IMR-90 (cell line): ENCODE data around the gene ENTPD3. TPM values are rescaled to one million over a fixed set of nuclear protein-coding genes. Genes with fewer than 3 reads are reported as not detected.

Experiments
- ATAC-seq: fragments of 200-7000 bp; cut with Tn5 transposase; 2 replicates; pipeline ENCODE4 v1.9.1; 2020; ENCODE audit warnings: low read depth, mild to moderate bottlenecking, moderate library complexity
- BruUV-seq: library from RNA; stranded (reverse); fragments of 400-500 nt; replicated peaks from 2 replicates; lab custom pipeline; 2021; lab: Mats Ljungman, UMichigan
- CTCF ChIA-PET: fragments of 300-600 bp; formaldehyde crosslinking; extraction: SDS; loops from one replicate; lab custom pipeline; 2021; ENCODE audit warnings: antibody characterized with exemption; lab: Yijun Ruan, JAX
- POLR2A ChIA-PET: fragments of 300-600 bp; sonication (Branson Sonifier 250); formaldehyde crosslinking; loops from one replicate; lab custom pipeline; 2022; ENCODE audit warnings: antibody characterized with exemption; ENCODE audit not compliant: unreplicated experiment; lab: Charles Lee
- DNase-seq: peaks from one replicate; pipeline ENCODE4 v3.0.0; 2013
- H2AFZ ChIP-seq: replicated peaks from 2 replicates; pipeline ENCODE3; 2013; ENCODE audit warnings: low read length, mild to moderate bottlenecking; ENCODE audit not compliant: poor library complexity
- H2AK5ac ChIP-seq: 2 replicates; pipeline ENCODE4 v1.6.1; 2013; ENCODE audit warnings: low read depth, low read length, inconsistent platforms
- H2AK9ac ChIP-seq: replicated peaks from 2 replicates; pipeline ENCODE3; 2013; ENCODE audit warnings: mild to moderate bottlenecking, low read depth, low read length, moderate library complexity; ENCODE audit not compliant: poor library complexity
- H2BK120ac ChIP-seq: 2 replicates; pipeline ENCODE4 v1.6.1; 2013; ENCODE audit warnings: low read depth, low read length, inconsistent platforms
- H2BK15ac ChIP-seq: 3 replicates; pipeline ENCODE4 v1.6.1; 2013; ENCODE audit warnings: low read depth, low read length, inconsistent platforms
- H2BK20ac ChIP-seq: 2 replicates; pipeline ENCODE4 v1.6.1; 2013; ENCODE audit warnings: low read depth, mild to moderate bottlenecking, inconsistent platforms, low read length, moderate library complexity
- H2BK5ac ChIP-seq: 2 replicates; pipeline ENCODE4 v1.6.1; 2013; ENCODE audit warnings: mild to moderate bottlenecking, low read depth, low read length, inconsistent platforms; ENCODE audit not compliant: poor library complexity, severe bottlenecking
- H3K14ac ChIP-seq: replicated peaks from 2 replicates; pipeline ENCODE4 v1.6.1; 2013; ENCODE audit warnings: low read depth, low read length, inconsistent platforms
- H3K18ac ChIP-seq: 2 replicates; pipeline ENCODE4 v1.6.1; 2013; ENCODE audit warnings: low read depth, low read length, control low read depth
- H3K23ac ChIP-seq: 2 replicates; pipeline ENCODE4 v1.6.1; 2013; ENCODE audit warnings: low read depth, low read length, inconsistent platforms
- H3K27ac ChIP-seq: 2 replicates; pipeline ENCODE4 v1.5.1; 2013; ENCODE audit warnings: mild to moderate bottlenecking, control low read depth, low read length; ENCODE audit not compliant: insufficient read depth
- H3K27me3 ChIP-seq: 2 replicates; pipeline ENCODE4 v1.6.1; 2013; ENCODE audit warnings: low read length; ENCODE audit not compliant: control insufficient read depth, insufficient read depth
- H3K36me3 ChIP-seq: 2 replicates; pipeline ENCODE4 v1.6.1; 2013; ENCODE audit warnings: low read length, mixed read lengths; ENCODE audit not compliant: control insufficient read depth, insufficient read depth
- H3K4ac ChIP-seq: 2 replicates; pipeline ENCODE4 v1.6.1; 2013; ENCODE audit warnings: low read depth, low read length, inconsistent platforms
- H3K4me1 ChIP-seq: 2 replicates; pipeline ENCODE4 v1.6.1; 2013; ENCODE audit warnings: low read length, mixed read lengths; ENCODE audit not compliant: control insufficient read depth, insufficient read depth
- H3K4me2 ChIP-seq: 2 replicates; pipeline ENCODE4 v1.6.1; 2013; ENCODE audit warnings: low read depth, mild to moderate bottlenecking, control low read depth, low read length, moderate library complexity
- H3K4me3 ChIP-seq: 2 replicates; pipeline ENCODE4 v1.5.1; 2013; ENCODE audit warnings: low read depth, mild to moderate bottlenecking, control low read depth, low read length, moderate library complexity; ENCODE audit not compliant: insufficient read depth
- H3K56ac ChIP-seq: 2 replicates; pipeline ENCODE4 v1.6.1; 2013; ENCODE audit warnings: low read length, inconsistent platforms; ENCODE audit not compliant: insufficient read depth; ENCODE audit errors: extremely low read depth
- H3K79me1 ChIP-seq, 2 experiments: 2 replicates each; pipeline ENCODE4 v1.6.1; 2013; ENCODE audit warnings: low read length in 2 of 2, inconsistent platforms in 1 of 2, low read depth in 1 of 2
- H3K9ac ChIP-seq: 2 replicates; pipeline ENCODE4 v1.6.1; 2013; ENCODE audit warnings: low read depth, low read length, control low read depth
- H3K9me1 ChIP-seq: 2 replicates; pipeline ENCODE4 v1.6.1; 2013; ENCODE audit warnings: low read length, inconsistent platforms; ENCODE audit not compliant: insufficient read depth
- H3K9me3 ChIP-seq: 2 replicates; pipeline ENCODE4 v1.6.1; 2013; ENCODE audit warnings: low read length; ENCODE audit not compliant: control insufficient read depth, insufficient read depth
- H4K20me1 ChIP-seq: 2 replicates; pipeline ENCODE4 v1.6.1; 2013; ENCODE audit warnings: low read length, inconsistent platforms; ENCODE audit not compliant: insufficient read depth
- H4K5ac ChIP-seq: 2 replicates; pipeline ENCODE4 v1.6.1; 2013; ENCODE audit warnings: mild to moderate bottlenecking, low read depth, low read length, control low read depth
- H4K8ac ChIP-seq, 2 experiments: 2 replicates each; pipeline ENCODE4 v1.6.1; 2013; ENCODE audit warnings: low read depth in 2 of 2, low read length in 2 of 2, control low read depth in 1 of 2, inconsistent platforms in 1 of 2
- H4K91ac ChIP-seq: 2 replicates; pipeline ENCODE4 v1.6.1; 2013; ENCODE audit warnings: low read depth, low read length, inconsistent platforms; ENCODE audit not compliant: insufficient read depth
- CEBPB ChIP-seq: IDR thresholded peaks from 2 replicates; pipeline ENCODE4 v1.6.1; 2012; ENCODE audit warnings: low read depth, low read length, improper control_type of control experiment
- POLR2A ChIP-seq: IDR thresholded peaks from 2 replicates; pipeline ENCODE4 v1.6.1; 2012; ENCODE audit warnings: mild to moderate bottlenecking, low read depth, low read length
- RCOR1 ChIP-seq: IDR thresholded peaks from 2 replicates; pipeline ENCODE4 v1.6.1; 2012; ENCODE audit warnings: mild to moderate bottlenecking, low read length, improper control_type of control experiment; ENCODE audit not compliant: insufficient replicate concordance
- WGBS, 2 experiments: methylation state at CpG; one replicate each; pipeline versions ENCODE4 v1.1.5 to v1.1.7; 2013; ENCODE audit warnings: missing lambda C conversion rate in 2 of 2; ENCODE audit not compliant: insufficient read length in 1 of 2; ENCODE audit errors: extremely low coverage in 2 of 2; 5-methylcytosine and 5-hydroxymethylcytosine counted together
- dilution Hi-C: fragments of 300-500 bp; cut with HindIII; formaldehyde crosslinking; loops from one replicate; pipeline ENCODE4 v1.14.3; 2018; ENCODE audit warnings: low sequenced_read_pairs; ENCODE audit not compliant: unreplicated experiment
- in situ Hi-C: fragments of 300-500 bp; cut with MboI; formaldehyde crosslinking; loops from 3 replicates; pipeline ENCODE4 v1.14.3; 2019; ENCODE audit warnings: low sequenced_read_pairs, inconsistent platforms, mixed read lengths
- intact Hi-C: fragments of 100-400 bp; cut with micrococcal nuclease; formaldehyde crosslinking; loops from 2 replicates; pipeline ENCODE4 v1.10.0; 2022
- polyA plus RNA-seq, 3 experiments: library from polyadenylated mRNA; depleted of rRNA; stranded (reverse); fragments of >200 nt; gene quantifications; 2 replicates each; pipeline ENCODE4 v1.2.3, GENCODE V29; 2012; ENCODE audit warnings: low replicate concordance in 1 of 3
- total RNA-seq: library from RNA; depleted of rRNA; stranded (reverse); fragments of >200 nt; gene quantifications from 2 replicates; pipeline ENCODE4 v1.2.3, GENCODE V29; 2012
- TF ChIP-seq, protein P1 (sequence below): conservative IDR thresholded peaks from 2 replicates; pipeline ENCODE4 v1.5.1; 2012; ENCODE audit warnings: mild to moderate bottlenecking, low read depth, low read length, improper control_type of control experiment

ENTPD3 gene
- total and polyA plus RNA-seq, 2 of the 4 experiments (the other 2 are of a cell fraction), result not detected

DNA sequence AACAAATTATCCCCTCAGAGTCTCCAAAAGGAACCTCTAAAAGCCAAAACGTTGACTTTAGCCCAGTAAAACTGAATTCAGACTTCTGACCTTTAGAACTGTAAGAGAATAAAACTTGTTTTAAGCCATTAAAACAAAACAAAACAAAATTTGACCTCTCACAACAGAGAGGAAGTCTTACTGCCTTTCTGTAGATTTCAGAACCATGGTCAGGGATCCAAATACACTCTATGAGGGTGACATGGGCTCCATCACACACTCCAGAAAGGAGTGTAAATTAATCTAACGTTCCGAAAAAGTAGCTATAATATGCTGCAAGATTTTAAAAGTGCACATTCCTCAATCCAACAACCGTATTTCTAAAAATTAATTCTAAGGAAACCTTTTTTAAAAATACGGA, 50.9 kb downstream of the ENTPD3 start:
- Histone ChIP-seq H3K27me3 (no peaks in the 10 kb centered on the region), H3K4me3 (no peak overlapping the region), H2AK5ac (no peak overlapping the region), H4K91ac (no peak overlapping the region), H2AFZ (no peak overlapping the region), H4K8ac (no peak overlapping the region), H3K36me3 (no peaks in the 10 kb centered on the region), H3K4me2 (no peak overlapping the region), H2BK120ac (no peak overlapping the region), H2BK15ac (no peak overlapping the region), H3K9me3 (no peaks in the 10 kb centered on the region), H3K4ac (no peak overlapping the region), H3K14ac (no peak overlapping the region), H4K5ac (no peak overlapping the region), H3K27ac (no peak overlapping the region), H2AK9ac (no peak overlapping the region), H4K20me1 (no peaks in the 10 kb centered on the region), H3K56ac (no peak overlapping the region), H3K9me1 (no peaks in the 10 kb centered on the region), H2BK20ac (no peak overlapping the region), H3K23ac (no peak overlapping the region), H3K79me1 (no peaks in the 10 kb centered on the region), H3K4me1 (no peaks in the 10 kb centered on the region), H2BK5ac (no peak overlapping the region), H3K9ac (no peak overlapping the region), H3K18ac (no peak overlapping the region)
- dilution Hi-C loops (no loop called here), in situ Hi-C loops (no loop called here), intact Hi-C loops (loop anchor here (5.0 kb wide), 1 partner anchor 111 kb away; no protein-coding TSS in a partner anchor)
- WGBS, 2 experiments, result no CpG with 5 or more reads among the region's 5 CpGs
- BruUV-seq, result no TSS peak
- DNase-seq (no peak), ATAC-seq (no peak)
- TF ChIP-seq POLR2A, result no peak
- TF ChIP-seq RCOR1, result no peak
- TF ChIP-seq CEBPB, result no peak
- TF ChIP-seq, protein P1, sequence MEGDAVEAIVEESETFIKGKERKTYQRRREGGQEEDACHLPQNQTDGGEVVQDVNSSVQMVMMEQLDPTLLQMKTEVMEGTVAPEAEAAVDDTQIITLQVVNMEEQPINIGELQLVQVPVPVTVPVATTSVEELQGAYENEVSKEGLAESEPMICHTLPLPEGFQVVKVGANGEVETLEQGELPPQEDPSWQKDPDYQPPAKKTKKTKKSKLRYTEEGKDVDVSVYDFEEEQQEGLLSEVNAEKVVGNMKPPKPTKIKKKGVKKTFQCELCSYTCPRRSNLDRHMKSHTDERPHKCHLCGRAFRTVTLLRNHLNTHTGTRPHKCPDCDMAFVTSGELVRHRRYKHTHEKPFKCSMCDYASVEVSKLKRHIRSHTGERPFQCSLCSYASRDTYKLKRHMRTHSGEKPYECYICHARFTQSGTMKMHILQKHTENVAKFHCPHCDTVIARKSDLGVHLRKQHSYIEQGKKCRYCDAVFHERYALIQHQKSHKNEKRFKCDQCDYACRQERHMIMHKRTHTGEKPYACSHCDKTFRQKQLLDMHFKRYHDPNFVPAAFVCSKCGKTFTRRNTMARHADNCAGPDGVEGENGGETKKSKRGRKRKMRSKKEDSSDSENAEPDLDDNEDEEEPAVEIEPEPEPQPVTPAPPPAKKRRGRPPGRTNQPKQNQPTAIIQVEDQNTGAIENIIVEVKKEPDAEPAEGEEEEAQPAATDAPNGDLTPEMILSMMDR, result no peak
- POLR2A ChIA-PET, result interaction anchor here (0.5 kb wide), 1 partner anchor 24 kb away, joined by 3 read pairs; no protein-coding TSS in a partner anchor
- CTCF ChIA-PET, result no interaction called here
